Measurements from ENCODE around the gene PBX2. TPM values are rescaled to one million over a fixed set of nuclear protein-coding genes. Genes with fewer than 3 reads are reported as not detected.
"Not testable (repeated sequence)": the region's sequence is repeated elsewhere in the genome, so short reads cannot be mapped to it uniquely, and the experiment has no call there.

Gene PBX2
- total RNA-seq, 1 experiment from 2014 or later: 45.4 TPM

DNA sequence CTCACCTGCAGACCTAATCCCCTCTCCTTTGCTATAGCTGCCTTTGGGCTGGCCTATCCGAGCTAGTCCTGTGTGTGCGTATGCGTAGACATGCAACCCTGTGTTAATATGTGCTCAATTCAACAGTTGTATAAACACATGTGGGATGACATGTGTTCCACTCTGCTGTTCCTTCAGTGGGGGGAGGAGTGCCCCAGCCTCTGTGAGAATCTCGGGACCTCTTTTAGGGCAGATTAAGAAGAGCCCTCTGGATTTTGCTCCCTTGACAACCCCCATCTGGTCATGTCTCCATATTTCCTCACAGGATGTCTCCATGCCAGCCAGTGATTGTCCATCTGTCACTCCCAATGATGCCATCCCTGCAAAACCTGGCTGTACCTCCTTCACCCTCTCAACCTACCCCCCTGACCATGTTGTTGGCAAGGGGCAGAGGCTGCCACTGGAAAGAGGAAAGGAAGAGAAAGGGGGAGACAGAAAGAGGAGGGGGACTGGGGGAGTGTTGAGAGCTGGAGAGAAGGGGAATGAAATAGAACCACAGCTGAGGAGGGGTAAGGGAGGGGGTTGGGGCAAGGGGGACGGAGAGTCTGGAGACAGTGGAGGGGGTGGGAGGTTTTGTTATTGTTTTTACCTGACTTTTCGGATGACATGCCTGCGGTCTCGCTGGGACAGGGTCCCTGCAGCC lies 38.7 kb downstream of the PBX2 start:
- DNase-seq (ENCODE audit: low read depth): no peak

DNA sequence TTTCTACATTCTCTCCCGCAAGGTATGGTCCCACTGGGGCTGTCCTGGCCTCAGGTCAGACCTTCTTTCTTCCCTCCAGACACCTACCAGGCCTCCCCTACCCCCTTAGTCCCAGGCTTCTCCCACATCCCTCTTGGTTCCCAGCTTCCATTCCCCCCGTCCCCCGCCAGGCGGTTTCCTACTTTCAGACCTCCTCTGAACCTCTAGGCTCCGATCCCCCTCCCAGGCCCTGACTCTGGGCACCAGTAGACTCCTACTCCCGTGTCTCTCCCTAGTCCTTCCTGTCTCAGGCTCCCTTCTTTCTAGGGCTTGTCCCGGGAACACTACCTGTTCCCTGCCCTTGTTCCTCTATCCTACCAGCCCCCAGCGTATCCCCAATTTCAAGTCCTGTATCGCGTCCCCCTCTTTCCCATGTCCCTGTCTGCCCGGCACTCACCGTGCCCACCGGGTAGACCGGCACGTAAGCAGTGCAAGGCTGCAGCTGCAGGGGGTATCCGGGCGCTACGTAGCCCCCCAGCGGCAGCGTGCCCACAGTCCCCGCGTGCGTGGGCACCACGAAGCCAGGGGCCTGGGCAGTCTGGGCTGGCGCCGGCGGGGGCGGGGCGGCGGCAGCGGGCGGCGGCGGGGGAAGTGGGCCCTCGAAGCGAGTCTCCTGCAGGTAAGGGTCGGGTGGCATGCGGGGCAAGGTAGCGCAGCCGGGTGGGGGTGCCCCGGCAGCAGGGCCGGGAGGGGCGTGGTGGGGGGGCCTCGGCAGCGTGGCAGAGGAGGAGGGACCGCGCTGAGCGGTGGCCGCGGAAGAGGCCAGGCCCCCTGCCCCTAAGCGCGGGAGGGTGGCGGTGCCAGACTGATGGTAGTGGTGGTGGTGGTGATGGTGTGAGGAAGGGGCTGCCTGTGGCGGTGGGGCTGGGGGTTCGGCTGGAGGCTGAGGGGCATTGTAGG lies 39.8 kb downstream of the PBX2 start:
- no peak for DNase-seq (ENCODE audit: low read depth)

DNA sequence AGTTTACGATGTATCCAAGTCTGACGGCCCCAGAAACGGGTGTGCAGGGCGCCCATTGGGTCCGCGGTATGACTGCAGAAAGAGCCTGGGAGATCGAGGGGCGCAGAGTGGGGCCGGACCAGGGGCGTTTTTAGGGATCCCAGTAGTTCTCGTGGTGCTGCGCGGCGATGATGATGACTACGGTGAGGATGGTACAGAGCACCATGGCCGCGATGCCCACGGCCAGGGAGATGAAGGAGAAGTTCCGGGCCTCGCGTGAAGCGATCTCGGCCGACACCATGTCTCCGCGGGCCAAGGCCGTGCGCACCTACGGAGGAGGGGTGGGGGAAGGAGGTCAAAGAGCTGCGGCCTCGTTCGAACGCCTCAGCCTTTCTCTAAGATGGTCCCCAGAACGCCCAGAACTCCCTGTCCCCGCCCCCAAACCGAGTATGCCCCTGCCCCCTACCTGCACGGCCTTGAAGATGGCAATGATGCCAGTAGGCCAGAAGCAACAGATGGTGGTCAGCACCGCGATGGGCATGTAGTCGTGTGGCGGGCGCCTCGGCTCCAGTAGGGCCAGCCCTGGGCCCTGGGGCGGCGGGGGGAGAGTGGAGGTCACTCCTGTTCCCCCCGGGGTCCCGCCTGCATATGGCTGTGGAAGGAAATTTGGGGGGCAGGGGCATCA lies 40.8 kb downstream of the PBX2 start:
- no peak for DNase-seq (ENCODE audit: low read depth)

DNA sequence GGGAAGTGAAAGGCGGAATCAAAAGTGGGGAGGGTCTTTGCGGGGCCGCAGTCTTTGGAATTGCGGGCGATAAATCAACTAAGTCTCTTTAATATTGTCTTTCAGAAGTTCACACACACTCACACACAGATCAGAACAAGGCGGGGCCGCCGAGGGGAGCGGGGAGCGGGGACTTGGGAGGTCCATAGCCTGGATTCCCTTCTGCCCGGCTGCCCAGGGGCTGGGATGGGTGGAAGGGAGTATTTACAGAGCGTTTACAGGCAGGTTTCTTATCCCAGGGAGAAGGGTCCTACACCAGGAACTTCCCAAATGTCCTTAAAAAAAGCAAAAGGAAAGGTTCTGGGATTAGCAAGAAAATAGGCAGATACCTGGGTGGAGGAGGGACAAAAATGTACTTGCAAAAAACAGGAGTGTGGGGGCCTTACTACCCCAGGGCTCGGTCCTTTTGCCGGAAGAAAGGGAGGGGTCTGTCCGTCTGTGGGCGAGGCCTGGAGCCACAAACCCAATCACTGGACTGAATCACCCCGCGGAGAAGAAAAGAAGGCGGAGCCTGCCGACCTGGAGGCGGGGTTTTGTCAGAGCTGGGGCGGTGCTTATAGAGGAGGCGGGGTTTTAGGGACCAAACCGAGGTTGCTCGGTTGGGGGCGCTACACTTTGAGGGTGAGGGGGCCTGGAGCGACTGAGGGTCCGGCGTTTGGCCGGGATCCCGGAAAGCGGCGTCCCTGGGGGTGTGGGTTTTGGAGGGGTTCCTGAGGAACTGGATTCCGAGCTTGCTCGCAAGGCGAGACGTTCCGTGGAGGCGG lies 41.5 kb downstream of the PBX2 start:
- no peak for DNase-seq (ENCODE audit: low read depth)

DNA sequence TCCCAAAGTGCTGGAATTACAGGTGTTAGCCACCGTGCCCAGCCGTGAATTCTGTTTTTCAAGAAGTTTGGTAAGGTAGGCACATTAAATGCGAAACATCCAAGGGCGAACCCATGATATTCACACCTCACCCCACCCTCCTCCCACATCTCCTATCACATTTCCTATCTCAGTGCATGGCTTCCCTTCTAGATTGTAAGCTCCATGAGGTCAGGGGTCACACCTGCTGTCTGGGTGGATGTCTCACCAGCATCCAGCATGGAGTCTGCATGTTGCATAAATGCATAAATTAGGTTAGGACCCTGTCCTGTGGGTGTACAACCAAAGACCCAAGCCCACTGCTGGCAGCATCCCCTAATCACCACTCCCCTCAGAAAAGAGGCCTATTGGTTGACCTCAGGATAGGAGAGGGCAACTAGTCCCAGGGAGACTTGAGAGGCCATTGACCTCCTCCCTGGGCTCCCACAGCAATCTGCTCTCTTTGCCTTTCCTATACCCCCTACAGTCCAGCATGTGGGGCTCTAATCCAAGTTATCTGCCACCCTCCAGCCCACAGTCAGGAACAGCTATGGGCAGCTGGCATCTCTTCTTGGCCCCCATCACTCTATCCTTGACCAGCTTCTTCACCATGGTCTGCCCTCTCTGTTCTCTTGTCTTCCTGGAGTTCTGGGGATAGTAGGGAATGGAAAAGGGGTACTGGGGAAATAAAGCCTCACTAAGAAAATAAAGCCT lies 42.4 kb downstream of the PBX2 start:
- DNase-seq (ENCODE audit: low read depth): no peak

DNA sequence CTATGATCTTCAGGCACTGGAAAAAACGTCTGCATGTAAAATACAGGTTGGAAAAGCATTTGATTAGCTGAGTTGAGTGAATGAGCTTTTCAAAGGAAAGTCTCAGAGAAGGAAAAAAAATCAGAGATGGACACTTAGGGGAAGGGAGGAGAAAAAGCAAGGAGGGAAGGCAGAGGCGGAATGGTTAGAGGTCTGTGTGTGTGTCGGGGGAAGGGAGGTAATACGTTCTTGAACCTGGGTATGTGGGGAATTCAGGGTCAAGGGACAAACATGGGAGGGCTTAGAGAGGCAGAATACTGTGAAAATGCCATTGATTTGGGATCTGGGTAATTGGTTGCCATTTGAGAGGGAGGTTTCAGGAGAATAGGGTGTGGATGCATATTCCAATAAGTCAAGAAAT lies 43.3 kb downstream of the PBX2 start:
- DNase-seq (ENCODE audit: low read depth): no peak

DNA sequence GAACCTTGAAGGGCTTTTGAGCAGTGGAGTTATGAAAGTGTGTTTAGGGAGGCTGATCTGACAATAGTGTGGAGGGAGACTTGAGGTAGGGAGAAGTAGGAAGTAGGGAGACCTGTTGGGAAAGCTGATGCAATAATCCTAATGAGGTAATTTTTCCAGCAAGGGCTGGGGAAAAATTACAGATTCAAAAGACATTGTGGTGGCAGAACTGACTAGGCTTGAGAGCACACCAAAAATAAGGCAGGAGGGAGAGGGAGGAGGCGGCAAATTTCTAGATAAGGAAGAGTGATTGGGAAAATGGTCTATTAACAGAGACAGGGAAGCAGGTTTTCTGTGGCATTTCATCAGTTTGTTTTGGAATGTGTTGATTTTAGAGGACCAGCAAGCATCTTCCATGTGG lies 43.7 kb downstream of the PBX2 start:
- no peak for DNase-seq (ENCODE audit: low read depth)

DNA sequence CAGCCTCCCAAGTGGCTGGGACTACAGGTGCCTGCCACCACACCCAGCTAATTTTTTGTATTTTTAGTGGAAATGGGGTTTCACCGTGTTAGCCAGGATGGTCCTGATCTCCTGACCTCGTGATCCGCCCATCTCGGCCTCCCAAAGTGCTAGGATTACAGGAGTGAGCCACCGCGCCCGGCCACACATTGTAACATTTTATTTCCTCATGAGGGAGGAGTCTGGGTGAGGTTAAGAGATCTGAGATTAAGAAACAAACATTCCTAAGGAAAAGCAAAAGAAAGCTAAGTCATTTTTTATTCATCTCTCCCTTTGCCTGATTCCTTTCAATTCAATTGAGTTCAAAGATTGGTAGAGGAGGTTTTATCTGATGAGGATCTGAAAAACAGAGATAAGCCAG lies 45.8 kb downstream of the PBX2 start:
- DNase-seq (ENCODE audit: low read depth): not testable (repeated sequence)

DNA sequence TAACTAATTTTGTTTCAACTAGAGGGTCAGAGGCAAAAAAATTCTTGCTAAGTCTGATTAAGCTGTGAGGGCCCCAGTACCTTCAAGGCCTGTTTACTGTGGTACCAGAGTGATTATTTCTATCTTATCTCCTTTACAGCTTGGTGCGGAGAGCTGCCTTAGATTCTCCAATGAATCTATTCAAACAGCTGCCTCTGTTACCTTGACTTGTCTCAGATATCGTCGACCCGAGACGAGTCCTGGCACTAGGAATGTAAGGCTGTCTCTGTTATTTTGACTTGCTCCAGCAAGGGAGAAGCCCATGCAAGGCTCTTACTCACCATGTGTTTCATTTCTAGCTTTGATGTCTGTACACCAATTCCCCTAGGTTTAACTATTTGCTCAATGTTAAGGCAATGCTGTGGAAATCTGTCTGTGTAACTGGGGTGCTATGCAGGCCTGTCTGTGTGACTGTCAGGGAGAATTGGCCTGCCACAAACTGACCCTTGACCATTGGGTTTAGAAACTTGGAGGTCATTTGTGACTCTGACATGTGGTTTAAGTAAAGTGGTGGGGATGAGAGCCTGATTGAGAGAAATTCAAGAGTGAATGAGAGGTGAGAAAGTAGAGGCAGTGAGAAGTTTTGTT lies 49.5 kb downstream of the PBX2 start:
- DNase-seq (ENCODE audit: low read depth): no peak

DNA sequence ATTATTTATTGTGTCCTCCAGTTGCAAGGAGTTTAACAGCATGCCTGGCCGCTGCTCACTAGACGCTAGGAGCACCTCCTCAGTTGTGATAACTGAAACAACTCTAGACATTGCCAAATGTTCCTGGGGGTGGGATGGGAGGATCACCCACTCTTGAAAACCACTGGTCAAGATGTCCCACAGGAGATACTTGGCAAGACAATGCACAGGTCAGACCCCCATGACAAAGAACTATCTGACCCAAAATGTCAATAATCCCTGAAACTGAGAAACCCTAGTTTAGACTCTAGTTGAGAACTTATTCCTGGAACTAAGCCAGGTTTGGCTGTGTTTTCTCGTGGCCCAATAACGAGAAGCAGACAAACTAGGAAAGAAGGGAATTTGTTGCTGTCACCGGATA lies 50.4 kb downstream of the PBX2 start:
- no peak for DNase-seq (ENCODE audit: low read depth)

DNA sequence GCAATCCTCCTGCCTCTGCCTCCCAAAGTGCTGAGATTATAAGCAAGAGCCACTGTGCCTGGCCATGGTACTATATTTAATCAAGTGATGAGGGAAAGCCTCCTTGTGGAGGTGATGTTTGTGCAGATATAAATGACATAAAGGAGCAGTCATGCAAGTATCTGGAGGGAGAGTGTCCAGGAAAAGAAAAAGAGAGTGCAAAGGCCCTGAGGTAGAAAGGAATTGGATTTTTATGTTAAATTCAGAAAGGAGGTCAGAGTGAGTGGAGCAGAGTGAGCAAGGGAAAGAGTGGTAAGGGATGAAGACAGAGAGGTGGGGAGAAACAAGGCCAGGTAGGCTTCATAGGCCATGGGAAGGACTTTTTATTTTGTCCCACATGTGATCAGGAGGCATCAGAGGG lies 52.5 kb downstream of the PBX2 start:
- DNase-seq (ENCODE audit: low read depth): no peak

Other genes with a start within 250 kb of the PBX2 start
- gene CFB, start 244.1 kb downstream of the PBX2 start, total RNA-seq (2014; rRNA removed; shearing (Covaris generic)): 0.18 and 0.86 TPM in 2 replicates
- gene NELFE, start 231.2 kb downstream of the PBX2 start, total RNA-seq (2014; rRNA removed; shearing (Covaris generic)): 180 and 195 TPM in 2 replicates
- gene SKIC2, start 231.0 kb downstream of the PBX2 start, total RNA-seq (2014; rRNA removed; shearing (Covaris generic)): 59.7 and 62.5 TPM in 2 replicates
- 24.3 and 26.0 TPM in 2 replicates for gene DXO, start 218.1 kb downstream of the PBX2 start, total RNA-seq (2014; rRNA removed; shearing (Covaris generic))
- gene C4A, start 208.1 kb downstream of the PBX2 start, total RNA-seq (2014; rRNA removed; shearing (Covaris generic)): 0.27 and 3.2 TPM in 2 replicates
- 0.30 and 3.7 TPM in 2 replicates for gene C4B, start 175.4 kb downstream of the PBX2 start, total RNA-seq (2014; rRNA removed; shearing (Covaris generic))
- gene CYP21A2, start 151.8 kb downstream of the PBX2 start, total RNA-seq (2014; rRNA removed; shearing (Covaris generic)): not detected in 2 replicates
- 0.11 and 0.24 TPM in 2 replicates for gene TNXB, start 80.9 kb downstream of the PBX2 start, total RNA-seq (2014; rRNA removed; shearing (Covaris generic))
- 16.6 and 17.7 TPM in 2 replicates for gene ATF6B, start 62.0 kb downstream of the PBX2 start, total RNA-seq (2014; rRNA removed; shearing (Covaris generic))
- gene FKBPL, start 59.9 kb downstream of the PBX2 start, total RNA-seq (2014; rRNA removed; shearing (Covaris generic)): 12.7 and 20.2 TPM in 2 replicates
- not detected in 2 replicates for gene PRRT1, start 38.3 kb downstream of the PBX2 start, total RNA-seq (2014; rRNA removed; shearing (Covaris generic))
- 29.4 and 145 TPM in 2 replicates for gene PPT2, start 36.1 kb downstream of the PBX2 start, total RNA-seq (2014; rRNA removed; shearing (Covaris generic))
- 0.21 and 2.2 TPM in 2 replicates for gene EGFL8, start 25.6 kb downstream of the PBX2 start, total RNA-seq (2014; rRNA removed; shearing (Covaris generic))
- 37.4 and 42.6 TPM in 2 replicates for gene AGPAT1, start 14.1 kb downstream of the PBX2 start, total RNA-seq (2014; rRNA removed; shearing (Covaris generic))
- 70.4 and 80.2 TPM in 2 replicates for gene RNF5, start 11.8 kb downstream of the PBX2 start, total RNA-seq (2014; rRNA removed; shearing (Covaris generic))
- 0.60 and 1.1 TPM in 2 replicates for gene AGER, start 5.9 kb downstream of the PBX2 start, total RNA-seq (2014; rRNA removed; shearing (Covaris generic))
- gene GPSM3, start 2.4 kb upstream of the PBX2 start, total RNA-seq (2014; rRNA removed; shearing (Covaris generic)): 2.2 and 6.6 TPM in 2 replicates
- gene NOTCH4, start 33.9 kb upstream of the PBX2 start, total RNA-seq (2014; rRNA removed; shearing (Covaris generic)): 2.3 and 3.2 TPM in 2 replicates
- gene TSBP1, start 181.7 kb upstream of the PBX2 start, total RNA-seq (2014; rRNA removed; shearing (Covaris generic)): not detected in 2 replicates
- not detected in 2 replicates for gene BTNL2, start 217.0 kb upstream of the PBX2 start, total RNA-seq (2014; rRNA removed; shearing (Covaris generic))
- gene HLA-DRA, start 249.7 kb upstream of the PBX2 start, total RNA-seq (2014; rRNA removed; shearing (Covaris generic)): 0.46 and 2.2 TPM in 2 replicates

Measured in Daoy (cell line).